AG10803 (cell line): Measurements from ENCODE around the gene PLOD2.

ENCODE experiments used
- DNase-seq: peaks from one replicate; pipeline ENCODE4 v3.0.0; 2010; ENCODE audit warnings: low read depth
- H3K4me3 ChIP-seq: 2 replicates; pipeline ENCODE4 v1.5.1; 2011; ENCODE audit warnings: mild to moderate bottlenecking, low read length, control low read depth
- TF ChIP-seq, protein P1 (sequence below): conservative IDR thresholded peaks from 2 replicates; pipeline ENCODE4 v1.5.1; 2011; ENCODE audit warnings: mild to moderate bottlenecking, low read length, control low read depth, inconsistent platforms

Gene PLOD2

DNA sequence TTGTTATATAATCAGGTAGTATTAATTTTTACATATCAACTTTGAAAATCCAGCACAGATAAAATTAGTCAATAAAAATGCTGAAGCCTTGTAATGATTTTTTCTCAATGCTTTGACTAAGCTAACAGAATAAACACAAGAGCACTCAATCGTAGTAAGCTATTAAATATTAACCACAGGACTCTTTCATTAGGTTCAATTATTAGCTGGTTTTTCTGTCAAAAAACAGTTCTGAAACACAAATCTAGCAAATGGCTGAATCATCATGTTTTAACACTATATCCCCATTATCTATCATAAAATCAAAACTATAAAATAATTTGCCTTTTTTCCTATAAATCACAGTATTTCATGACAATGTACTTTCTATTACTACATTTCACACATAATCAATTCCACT is 69.6 kb downstream of the PLOD2 start:
- H3K4me3 ChIP-seq = no peak overlapping the region
- no peak for DNase-seq
- TF ChIP-seq, protein P1, sequence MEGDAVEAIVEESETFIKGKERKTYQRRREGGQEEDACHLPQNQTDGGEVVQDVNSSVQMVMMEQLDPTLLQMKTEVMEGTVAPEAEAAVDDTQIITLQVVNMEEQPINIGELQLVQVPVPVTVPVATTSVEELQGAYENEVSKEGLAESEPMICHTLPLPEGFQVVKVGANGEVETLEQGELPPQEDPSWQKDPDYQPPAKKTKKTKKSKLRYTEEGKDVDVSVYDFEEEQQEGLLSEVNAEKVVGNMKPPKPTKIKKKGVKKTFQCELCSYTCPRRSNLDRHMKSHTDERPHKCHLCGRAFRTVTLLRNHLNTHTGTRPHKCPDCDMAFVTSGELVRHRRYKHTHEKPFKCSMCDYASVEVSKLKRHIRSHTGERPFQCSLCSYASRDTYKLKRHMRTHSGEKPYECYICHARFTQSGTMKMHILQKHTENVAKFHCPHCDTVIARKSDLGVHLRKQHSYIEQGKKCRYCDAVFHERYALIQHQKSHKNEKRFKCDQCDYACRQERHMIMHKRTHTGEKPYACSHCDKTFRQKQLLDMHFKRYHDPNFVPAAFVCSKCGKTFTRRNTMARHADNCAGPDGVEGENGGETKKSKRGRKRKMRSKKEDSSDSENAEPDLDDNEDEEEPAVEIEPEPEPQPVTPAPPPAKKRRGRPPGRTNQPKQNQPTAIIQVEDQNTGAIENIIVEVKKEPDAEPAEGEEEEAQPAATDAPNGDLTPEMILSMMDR = no peak

DNA sequence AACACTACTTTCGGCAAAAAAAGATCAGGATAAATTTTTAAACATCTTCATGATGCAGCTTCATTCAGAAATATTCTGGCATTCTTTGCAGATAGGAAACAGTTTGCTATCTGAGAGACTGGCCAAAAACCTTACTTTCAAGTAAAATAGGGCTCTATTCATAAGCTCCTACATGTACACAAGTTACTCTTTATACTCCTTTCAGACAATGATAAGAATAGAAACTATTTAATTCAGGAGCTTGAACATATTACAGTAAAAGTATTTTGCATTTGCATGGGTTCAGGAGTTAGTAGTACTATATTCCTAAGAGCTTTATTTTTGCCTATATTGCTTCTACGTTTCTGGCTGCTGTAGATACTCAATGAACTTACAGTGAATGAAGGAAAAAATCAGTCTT is 70.5 kb downstream of the PLOD2 start:
- TF ChIP-seq, protein P1 = no peak
- no peak for DNase-seq
- no peak overlapping the region for H3K4me3 ChIP-seq

DNA sequence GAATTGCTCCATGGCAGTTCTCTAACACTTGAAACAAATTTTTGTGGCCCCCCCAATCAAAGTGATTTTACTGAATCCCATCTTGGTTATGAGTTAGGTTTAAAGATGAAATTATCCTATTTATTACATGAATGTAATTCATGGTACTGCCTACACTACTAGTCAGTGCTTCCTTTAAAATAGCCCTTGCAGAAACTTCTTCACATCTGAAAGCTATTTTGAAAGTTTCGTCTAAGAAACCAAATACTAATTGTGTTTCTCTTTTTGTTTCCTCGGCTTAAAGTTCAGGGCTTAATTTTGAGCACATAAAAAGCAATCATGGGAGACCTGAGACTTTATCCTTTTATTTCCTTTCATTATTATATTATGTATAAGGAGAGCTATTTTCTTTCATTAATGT is 72.1 kb downstream of the PLOD2 start:
- TF ChIP-seq, protein P1 = no peak
- no peak for DNase-seq
- H3K4me3 ChIP-seq = no peak overlapping the region

DNA sequence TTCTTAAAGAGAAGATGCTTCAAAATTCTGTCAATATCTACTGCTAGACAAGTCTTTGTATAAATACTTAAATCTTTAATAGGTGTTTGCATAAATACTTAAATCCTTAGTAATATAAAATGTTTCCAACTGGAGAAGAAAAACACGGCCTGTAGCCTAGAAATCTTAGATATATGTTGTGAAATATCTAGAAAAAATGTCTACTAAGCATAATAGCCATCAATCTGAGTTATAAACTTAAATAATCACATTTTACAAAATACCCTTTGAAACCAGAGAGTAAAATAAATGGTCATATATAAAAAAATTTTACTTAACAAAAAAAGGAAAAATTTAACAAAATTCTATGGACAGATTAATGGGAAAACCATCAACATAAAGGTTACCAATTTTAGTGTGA is 73.9 kb downstream of the PLOD2 start:
- no peak for DNase-seq
- TF ChIP-seq, protein P1 = no peak
- H3K4me3 ChIP-seq = no peak overlapping the region

DNA sequence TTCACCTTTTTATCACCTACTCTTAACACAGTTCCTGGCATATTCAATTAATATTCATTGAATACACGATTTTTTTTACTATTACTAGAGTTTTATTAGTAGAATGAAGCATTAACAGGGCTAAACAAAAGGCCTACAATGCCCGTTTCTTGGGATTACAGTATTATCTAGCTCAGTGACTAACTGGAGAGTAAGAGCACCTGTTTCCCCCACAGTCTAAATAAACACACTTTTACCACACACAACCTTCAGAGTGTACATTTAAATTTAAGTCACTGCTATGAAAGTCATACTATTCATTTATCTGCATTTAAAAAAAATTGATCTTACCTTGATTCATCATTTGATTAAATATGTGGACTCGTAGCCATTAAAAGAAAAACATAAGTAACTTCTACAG is 74.8 kb downstream of the PLOD2 start:
- DNase-seq = no peak
- TF ChIP-seq, protein P1 = no peak
- H3K4me3 ChIP-seq = no peak overlapping the region

DNA sequence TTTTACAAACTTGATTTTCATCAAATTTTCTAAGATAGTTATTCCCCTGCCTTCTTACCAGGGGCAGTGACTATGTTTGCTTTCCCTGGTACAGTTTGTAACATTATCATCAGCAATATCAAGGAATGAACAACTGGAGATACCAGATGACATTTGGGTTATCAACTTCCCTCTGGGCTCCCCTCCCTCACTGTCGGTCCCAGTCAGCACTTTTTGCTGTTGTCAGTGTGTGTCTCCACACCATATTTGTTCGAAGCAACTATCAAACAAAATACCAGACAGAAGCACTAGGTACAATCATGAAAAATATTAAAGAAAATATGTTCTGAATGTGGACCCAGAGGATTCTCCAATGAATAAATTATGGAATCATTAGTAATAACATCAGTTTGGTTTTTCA is 75.3 kb downstream of the PLOD2 start:
- DNase-seq = no peak
- TF ChIP-seq, protein P1 = no peak
- no peak overlapping the region for H3K4me3 ChIP-seq

DNA sequence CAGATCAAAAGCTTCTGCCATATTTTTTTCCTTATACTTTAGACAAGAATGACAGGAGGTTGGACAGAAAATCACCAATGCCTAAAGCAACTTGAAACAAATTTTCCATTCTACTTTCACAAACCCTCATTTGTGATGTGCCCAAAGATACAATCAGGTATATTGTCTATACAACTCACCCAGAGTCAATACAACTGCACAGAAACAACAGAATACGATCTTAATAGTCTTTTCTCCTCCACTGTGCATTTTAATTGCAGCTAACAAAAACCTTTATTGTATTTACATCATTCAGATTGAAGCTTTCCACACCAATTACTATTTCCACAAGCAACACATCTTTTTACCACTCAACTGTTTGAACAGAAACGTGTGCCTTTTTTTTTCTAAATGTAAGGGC is 80.4 kb downstream of the PLOD2 start:
- TF ChIP-seq, protein P1 = no peak
- no peak for DNase-seq
- no peak overlapping the region for H3K4me3 ChIP-seq
